H1 (cell line): Measurements from ENCODE around the gene FBN2. TPM values are rescaled to one million over a fixed set of nuclear protein-coding genes. Genes with fewer than 3 reads are reported as not detected.

Experiments used
- CTCF ChIA-PET: fragments of 300-600 bp; sonication (Branson Sonifier 250); formaldehyde crosslinking; loops from one replicate; lab custom pipeline; 2021; ENCODE audit not compliant: partially characterized antibody; lab: Charles Lee
- POLR2A ChIA-PET: fragments of 300-600 bp; sonication (Branson Sonifier 250); formaldehyde crosslinking; loops from one replicate; lab custom pipeline; 2021; ENCODE audit warnings: inconsistent platforms; ENCODE audit not compliant: partially characterized antibody; lab: Charles Lee
- DNase-seq, 2 experiments: peaks; one replicate each; pipeline versions ENCODE4 v3.0.0 to v3.0.0-alpha.2; 2010 to 2022; ENCODE audit warnings: low spot score in 2 of 2, low read depth in 1 of 2, mixed read lengths in 1 of 2
- FAIRE-seq: peaks from 2 replicates; lab custom pipeline; 2011; peaks lifted over from hg19 to GRCh38; lab: Jason Lieb, UNC
- H2AFZ ChIP-seq: 2 replicates; pipeline ENCODE4 v1.8.1; 2012; ENCODE audit warnings: low read length, inconsistent platforms
- H2AK5ac ChIP-seq: 2 replicates; pipeline ENCODE4 v1.6.1; 2013; ENCODE audit warnings: low read depth, low read length
- H2BK120ac ChIP-seq: replicated peaks from 2 replicates; pipeline ENCODE3; 2013; ENCODE audit warnings: low read depth, low read length, inconsistent platforms
- H2BK12ac ChIP-seq: 2 replicates; pipeline ENCODE4 v1.6.1; 2013; ENCODE audit warnings: low read depth, low read length
- H2BK15ac ChIP-seq: 2 replicates; pipeline ENCODE4 v1.6.1; 2013; ENCODE audit warnings: low read length
- H2BK20ac ChIP-seq: 2 replicates; pipeline ENCODE4 v1.6.1; 2013; ENCODE audit warnings: low read length
- H2BK5ac ChIP-seq: 2 replicates; pipeline ENCODE4 v1.6.1; 2013; ENCODE audit warnings: low read depth, low read length
- H3K14ac ChIP-seq: 2 replicates; pipeline ENCODE4 v1.6.1; 2013; ENCODE audit warnings: inconsistent platforms; ENCODE audit not compliant: insufficient read length
- H3K18ac ChIP-seq: 2 replicates; pipeline ENCODE4 v1.6.1; 2013; ENCODE audit warnings: low read length; ENCODE audit errors: extremely low read depth
- H3K23ac ChIP-seq: 2 replicates; pipeline ENCODE4 v1.6.1; 2013; ENCODE audit warnings: inconsistent platforms; ENCODE audit not compliant: insufficient read length
- H3K23me2 ChIP-seq: 2 replicates; pipeline ENCODE4 v1.6.1; 2013; ENCODE audit warnings: low read depth, low read length
- H3K27ac ChIP-seq: 2 replicates; pipeline ENCODE4 v1.6.1; 2011; ENCODE audit warnings: low read depth, low read length, inconsistent platforms
- H3K27me3 ChIP-seq, 4 experiments: replicated peaks in 1 of 4; 1 replicate in 1 of 4; 2 replicates in 3 of 4; pipeline versions ENCODE4 v1.6.1 to v1.8.1; 2011 to 2013; ENCODE audit warnings: low read length in 3 of 4, mild to moderate bottlenecking in 3 of 4, inconsistent platforms in 2 of 4, mixed read lengths in 2 of 4, moderate library complexity in 1 of 4; ENCODE audit not compliant: control insufficient read depth in 3 of 4, insufficient read depth in 3 of 4; ENCODE audit errors: extremely low read depth in 1 of 4
- H3K36me3 ChIP-seq, 4 experiments: 2 replicates each; pipeline versions ENCODE4 v1.6.1 to v1.8.1; 2011 to 2013; ENCODE audit warnings: mild to moderate bottlenecking in 4 of 4, low read length in 3 of 4, moderate library complexity in 2 of 4, control low read depth in 1 of 4, inconsistent platforms in 1 of 4; ENCODE audit not compliant: insufficient read depth in 4 of 4, control insufficient read depth in 2 of 4
- H3K4ac ChIP-seq: replicated peaks from 2 replicates; pipeline ENCODE3; 2013; ENCODE audit warnings: low read length, low read depth, mixed read lengths, inconsistent platforms; ENCODE audit not compliant: insufficient read length
- H3K4me1 ChIP-seq, 4 experiments: replicated peaks in 1 of 4; 1 replicate in 1 of 4; 2 replicates in 3 of 4; pipeline versions ENCODE4 v1.6.1 to v1.8.1; 2011 to 2013; ENCODE audit warnings: low read length in 3 of 4, inconsistent platforms in 2 of 4, mixed read lengths in 1 of 4; ENCODE audit not compliant: insufficient read depth in 4 of 4, control insufficient read depth in 3 of 4
- H3K4me2 ChIP-seq, 2 experiments: 2 replicates each; pipeline versions ENCODE4 v1.6.1 to v1.8.1; 2011 to 2013; ENCODE audit warnings: low read depth in 2 of 2, low read length in 2 of 2, control low read depth in 1 of 2, inconsistent platforms in 1 of 2, mild to moderate bottlenecking in 1 of 2; ENCODE audit not compliant: insufficient read depth in 1 of 2
- H3K4me3 ChIP-seq, 4 experiments: fragments of 200-600, 300-600 bp in 1 of 4; sonication (generic), shearing (Covaris generic), sonication (Bioruptor Twin) in 1 of 4; 2 replicates each; pipeline versions ENCODE4 v1.5.1 to v1.8.1; 2011 to 2016; ENCODE audit warnings: low read length in 4 of 4, low read depth in 3 of 4, control low read depth in 2 of 4, inconsistent platforms in 2 of 4, mild to moderate bottlenecking in 2 of 4, mixed read lengths in 1 of 4, moderate library complexity in 1 of 4; ENCODE audit not compliant: insufficient read depth in 2 of 4; ENCODE audit errors: extremely low read depth in 1 of 4
- H3K56ac ChIP-seq: replicated peaks from 2 replicates; pipeline ENCODE3; 2013; ENCODE audit warnings: low read depth, mild to moderate bottlenecking, mixed read lengths, low read length, inconsistent platforms; ENCODE audit not compliant: insufficient read length
- H3K79me1 ChIP-seq: 2 replicates; pipeline ENCODE4 v1.6.1; 2013; ENCODE audit warnings: low read depth, low read length, control low read depth
- H3K79me2 ChIP-seq, 2 experiments: 2 replicates each; pipeline versions ENCODE4 v1.6.1 to v1.8.1; 2012 to 2013; ENCODE audit warnings: low read length in 2 of 2, mild to moderate bottlenecking in 2 of 2, inconsistent platforms in 1 of 2; ENCODE audit not compliant: insufficient read depth in 2 of 2, control insufficient read depth in 1 of 2
- H3K9ac ChIP-seq, 4 experiments: replicated peaks in 1 of 4; 1 replicate in 1 of 4; 2 replicates in 3 of 4; pipeline versions ENCODE4 v1.6.1 to v1.8.1; 2011 to 2013; ENCODE audit warnings: low read depth in 3 of 4, low read length in 3 of 4, control low read depth in 2 of 4, mild to moderate bottlenecking in 2 of 4, moderate library complexity in 2 of 4, inconsistent platforms in 1 of 4; ENCODE audit errors: extremely low read depth in 1 of 4
- H3K9me3 ChIP-seq, 2 experiments: 2 replicates each; pipeline versions ENCODE4 v1.6.1 to v1.8.1; 2012 to 2013; ENCODE audit warnings: mild to moderate bottlenecking in 2 of 2, moderate library complexity in 2 of 2, control low read depth in 1 of 2, inconsistent platforms in 1 of 2, low read depth in 1 of 2, low read length in 1 of 2, mixed read lengths in 1 of 2; ENCODE audit not compliant: insufficient read depth in 2 of 2
- H4K20me1 ChIP-seq, 2 experiments: replicated peaks in 1 of 2; 2 replicates each; pipeline versions ENCODE3 to v1.8.1; 2011 to 2013; ENCODE audit warnings: inconsistent platforms in 2 of 2, low read length in 2 of 2, mild to moderate bottlenecking in 1 of 2; ENCODE audit not compliant: insufficient read depth in 2 of 2, control insufficient read depth in 1 of 2
- H4K5ac ChIP-seq: 2 replicates; pipeline ENCODE4 v1.6.1; 2013; ENCODE audit warnings: low read length, low read depth, mixed read lengths, inconsistent platforms; ENCODE audit not compliant: insufficient read length
- H4K8ac ChIP-seq: 2 replicates; pipeline ENCODE4 v1.8.0; 2013; ENCODE audit warnings: mild to moderate bottlenecking, moderate library complexity, low read length, inconsistent platforms; ENCODE audit not compliant: insufficient read depth; ENCODE audit errors: extremely low read depth
- H4K91ac ChIP-seq: replicated peaks from 2 replicates; pipeline ENCODE3; 2013; ENCODE audit warnings: low read length, mixed read lengths, inconsistent platforms; ENCODE audit not compliant: insufficient read length
- MAFK ChIP-seq: IDR thresholded peaks from 2 replicates; pipeline ENCODE4 v1.6.1; 2012; ENCODE audit warnings: low read depth, mild to moderate bottlenecking, improper control_type of control experiment, low read length
- RAD21 ChIP-seq, 2 experiments: IDR thresholded peaks in 1 of 2; conservative IDR thresholded peaks in 1 of 2; 2 replicates each; pipeline ENCODE4 v1.6.1; 2011; ENCODE audit warnings: low read depth in 2 of 2, low read length in 2 of 2, improper control_type of control experiment in 1 of 2, inconsistent platforms in 1 of 2, mild to moderate bottlenecking in 1 of 2, moderate library complexity in 1 of 2
- RNF2 ChIP-seq: fragments of 200-900, 300-1000 bp; sonication (generic); IDR thresholded peaks from 2 replicates; pipeline ENCODE4 v1.7.1; 2016; ENCODE audit warnings: borderline replicate concordance, low read depth, mild to moderate bottlenecking, antibody characterized with exemption, low read length; ENCODE audit not compliant: poor library complexity, severe bottlenecking; ENCODE audit errors: missing control alignments
- SIN3A ChIP-seq, 2 experiments: IDR thresholded peaks in 1 of 2; conservative IDR thresholded peaks in 1 of 2; 2 replicates each; pipeline ENCODE4 v1.6.1; 2011 to 2012; ENCODE audit warnings: low read length in 2 of 2, improper control_type of control experiment in 1 of 2, low read depth in 1 of 2, mild to moderate bottlenecking in 1 of 2
- TCF12 ChIP-seq: IDR thresholded peaks from 2 replicates; pipeline ENCODE4 v1.6.1; 2011; ENCODE audit warnings: low read depth, mild to moderate bottlenecking, low read length
- WGBS, 2 experiments: shearing (Covaris generic) in 1 of 2; methylation state at CpG; one replicate each; pipeline versions ENCODE4 v1.1.6 to v1.1.7; 2013 to 2015; ENCODE audit warnings: low lambda C conversion rate in 2 of 2, mixed read lengths in 2 of 2, inconsistent platforms in 1 of 2, low coverage in 1 of 2, missing lambda C conversion rate in 1 of 2; ENCODE audit not compliant: insufficient replicate concordance in 2 of 2, insufficient coverage in 1 of 2, insufficient read length in 1 of 2; ENCODE audit errors: extremely low coverage in 1 of 2, missing lambda C conversion rate in 1 of 2; 5-methylcytosine and 5-hydroxymethylcytosine counted together
- polyA plus RNA-seq, 7 experiments: library from polyadenylated mRNA; depleted of rRNA in 3 of 7; stranded (reverse) in 5 of 7; unstranded in 2 of 7; fragments of >200 nt in 5 of 7; fragments of 200-250 nt in 2 of 7; gene quantifications; 1 replicate in 5 of 7; 2 replicates in 1 of 7; 4 replicates in 1 of 7; pipeline versions ENCODE4 v1.2.1 to v1.2.3, GENCODE V29; 2011 to 2013; ENCODE audit warnings: missing spikeins in 2 of 7, mixed read lengths in 2 of 7
- total RNA-seq: library from RNA; stranded (reverse); fragmentation: NEBNext Ultra II Directional; extraction: Animal tissue kit (Norgen Biotek cat#: 25700); gene quantifications from 2 replicates; pipeline ENCODE4 v1.2.1, GENCODE V29; 2021
- TF ChIP-seq, protein P1 (sequence below): IDR thresholded peaks from 2 replicates; pipeline ENCODE4 v1.6.1; 2011; ENCODE audit warnings: low read length, improper control_type of control experiment
- TF ChIP-seq, protein P2 (sequence below), 3 experiments: IDR thresholded peaks; 1 replicate in 2 of 3; 2 replicates in 1 of 3; pipeline versions ENCODE4 v1.5.1 to v1.6.1; 2011; ENCODE audit warnings: low read length in 3 of 3, mild to moderate bottlenecking in 3 of 3, inconsistent platforms in 2 of 3, low read depth in 1 of 3, moderate library complexity in 1 of 3; ENCODE audit not compliant: insufficient read depth in 1 of 3; ENCODE audit errors: control extremely low read depth in 1 of 3

FBN2 gene
- total and polyA plus RNA-seq, 2 of the 8 experiments (the other 6 are each of a cell fraction or from before 2014, with no cell fraction given), result 14.1 to 16.3 TPM

- WGBS, 2 experiments, result 96% methylated on average over 3 of the region's 3 CpGs; no CpG with 5 or more reads in 1 of the 2 experiments
- CTCF ChIA-PET, result no interaction called here
- FAIRE-seq, result no peak
- TF ChIP-seq, protein P1, sequence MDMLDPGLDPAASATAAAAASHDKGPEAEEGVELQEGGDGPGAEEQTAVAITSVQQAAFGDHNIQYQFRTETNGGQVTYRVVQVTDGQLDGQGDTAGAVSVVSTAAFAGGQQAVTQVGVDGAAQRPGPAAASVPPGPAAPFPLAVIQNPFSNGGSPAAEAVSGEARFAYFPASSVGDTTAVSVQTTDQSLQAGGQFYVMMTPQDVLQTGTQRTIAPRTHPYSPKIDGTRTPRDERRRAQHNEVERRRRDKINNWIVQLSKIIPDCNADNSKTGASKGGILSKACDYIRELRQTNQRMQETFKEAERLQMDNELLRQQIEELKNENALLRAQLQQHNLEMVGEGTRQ, result no peak
- TF ChIP-seq SIN3A (conservative IDR thresholded peaks at IDR 0.05 in 1 of 2, IDR thresholded peaks at IDR 0.05 in 1 of 2; ENCODE audit: low read depth in 1 of 2, low read length in 2 of 2) (no peak), TCF12 (no peak), RNF2 (no peak), MAFK (no peak), RAD21 (IDR thresholded peaks at IDR 0.05 in 1 of 2, conservative IDR thresholded peaks at IDR 0.05 in 1 of 2; ENCODE audit: low read depth in 2 of 2, low read length in 2 of 2) (no peak)
- TF ChIP-seq, protein P2, sequence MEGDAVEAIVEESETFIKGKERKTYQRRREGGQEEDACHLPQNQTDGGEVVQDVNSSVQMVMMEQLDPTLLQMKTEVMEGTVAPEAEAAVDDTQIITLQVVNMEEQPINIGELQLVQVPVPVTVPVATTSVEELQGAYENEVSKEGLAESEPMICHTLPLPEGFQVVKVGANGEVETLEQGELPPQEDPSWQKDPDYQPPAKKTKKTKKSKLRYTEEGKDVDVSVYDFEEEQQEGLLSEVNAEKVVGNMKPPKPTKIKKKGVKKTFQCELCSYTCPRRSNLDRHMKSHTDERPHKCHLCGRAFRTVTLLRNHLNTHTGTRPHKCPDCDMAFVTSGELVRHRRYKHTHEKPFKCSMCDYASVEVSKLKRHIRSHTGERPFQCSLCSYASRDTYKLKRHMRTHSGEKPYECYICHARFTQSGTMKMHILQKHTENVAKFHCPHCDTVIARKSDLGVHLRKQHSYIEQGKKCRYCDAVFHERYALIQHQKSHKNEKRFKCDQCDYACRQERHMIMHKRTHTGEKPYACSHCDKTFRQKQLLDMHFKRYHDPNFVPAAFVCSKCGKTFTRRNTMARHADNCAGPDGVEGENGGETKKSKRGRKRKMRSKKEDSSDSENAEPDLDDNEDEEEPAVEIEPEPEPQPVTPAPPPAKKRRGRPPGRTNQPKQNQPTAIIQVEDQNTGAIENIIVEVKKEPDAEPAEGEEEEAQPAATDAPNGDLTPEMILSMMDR (IDR thresholded peaks at IDR 0.05; ENCODE audit: control extremely low read depth in 1 of 3, insufficient read depth in 1 of 3, low read depth in 1 of 3, low read length in 3 of 3), result no peak
Measured at GRCh38 chr5:128264564-128265360, 273.3 kb downstream of the FBN2 start.

More at GRCh38 chr5:128264564-128265360, 273.3 kb downstream of the FBN2 start:
- H2BK5ac ChIP-seq, result no peak overlapping the region
- H3K4ac ChIP-seq, result no peak overlapping the region
- no peak overlapping the region for H3K18ac ChIP-seq
- H4K91ac ChIP-seq, result no peak overlapping the region
- POLR2A ChIA-PET, result no interaction called here
- no peak overlapping the region for H2AFZ ChIP-seq
- no peaks in the 10 kb centered on the region for H3K9me3 ChIP-seq
- no peak overlapping the region for H3K23ac ChIP-seq
- H3K23me2 ChIP-seq, result no peaks in the 10 kb centered on the region
- no peak overlapping the region for H3K4me2 ChIP-seq
- no peaks in the 10 kb centered on the region for H3K27me3 ChIP-seq
- H3K27ac ChIP-seq, result no peak overlapping the region
- H4K5ac ChIP-seq, result no peak overlapping the region
- no peaks in the 10 kb centered on the region for H3K79me1 ChIP-seq
- H2BK20ac ChIP-seq, result no peak overlapping the region
- DNase-seq, result no peak
- no peak overlapping the region for H2BK120ac ChIP-seq
- no peaks in the 10 kb centered on the region for H4K20me1 ChIP-seq
- no peak overlapping the region for H2AK5ac ChIP-seq
- no peak overlapping the region for H3K56ac ChIP-seq
- H4K8ac ChIP-seq, result no peak overlapping the region
- no peak overlapping the region for H3K4me3 ChIP-seq
- H2BK15ac ChIP-seq, result no peak overlapping the region
- peaks cover 0 to 3% (median 0%) of the 10 kb centered on the region in 4 experiments; a peak in 1 of 7 replicates for H3K4me1 ChIP-seq
- peaks cover 0 to 5% (median 0%) of the 10 kb centered on the region in 4 experiments; a peak in 2 of 8 replicates for H3K36me3 ChIP-seq
- no peak overlapping the region for H3K9ac ChIP-seq
- H2BK12ac ChIP-seq, result no peak overlapping the region
- no peaks in the 10 kb centered on the region for H3K79me2 ChIP-seq
- H3K14ac ChIP-seq, result no peak overlapping the region
